HG03280 (cell line): Measurements from ENCODE around the gene CPSF4L.

Experiments used
- ATAC-seq: cut with Tn5 transposase; IDR thresholded peaks from one replicate; pipeline ENCODE4 v1.9.1; 2021; ENCODE audit warnings: mild to moderate bottlenecking, moderate library complexity; ENCODE audit not compliant: unreplicated experiment

The CPSF4L gene

DNA sequence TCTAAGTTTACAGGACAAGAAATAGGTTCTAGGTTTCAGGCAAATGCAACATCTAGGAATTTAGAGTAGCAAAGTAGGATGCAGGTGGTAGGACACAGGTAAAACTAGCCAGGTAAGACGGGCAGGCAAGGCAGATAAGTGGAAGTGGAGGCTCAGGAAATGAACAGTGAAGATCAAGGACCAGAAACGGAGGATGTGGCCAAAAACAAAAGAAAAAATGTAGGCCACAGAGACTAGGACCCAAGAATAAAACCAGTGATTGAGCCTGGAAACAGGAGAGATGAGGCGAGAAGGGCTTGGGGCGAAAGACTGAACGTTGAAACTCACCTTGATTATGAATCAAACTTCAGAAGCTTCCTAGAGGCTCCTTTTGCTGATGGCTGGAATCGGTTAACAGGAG, 24.0 kb downstream of the CPSF4L start:
- no peak for ATAC-seq

DNA sequence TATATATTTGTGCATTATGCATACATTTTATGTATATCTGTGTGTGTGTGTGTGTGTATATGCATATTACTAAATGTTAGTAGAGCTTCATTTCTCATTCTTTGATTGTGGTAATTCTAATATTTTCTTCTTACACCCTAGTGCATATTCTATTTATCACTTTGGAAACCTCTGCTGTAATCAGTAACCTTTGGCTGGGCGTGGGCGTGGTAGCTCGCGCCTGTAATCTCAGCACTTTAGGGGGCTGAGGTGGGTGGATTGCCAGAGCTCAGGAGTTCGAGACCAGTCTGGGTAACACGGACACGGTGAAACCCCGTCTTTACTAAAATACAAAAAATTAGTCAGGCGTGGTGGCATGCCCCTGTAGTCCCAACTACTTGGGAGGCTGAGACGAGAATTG, 26.9 kb downstream of the CPSF4L start:
- ATAC-seq = no peak

DNA sequence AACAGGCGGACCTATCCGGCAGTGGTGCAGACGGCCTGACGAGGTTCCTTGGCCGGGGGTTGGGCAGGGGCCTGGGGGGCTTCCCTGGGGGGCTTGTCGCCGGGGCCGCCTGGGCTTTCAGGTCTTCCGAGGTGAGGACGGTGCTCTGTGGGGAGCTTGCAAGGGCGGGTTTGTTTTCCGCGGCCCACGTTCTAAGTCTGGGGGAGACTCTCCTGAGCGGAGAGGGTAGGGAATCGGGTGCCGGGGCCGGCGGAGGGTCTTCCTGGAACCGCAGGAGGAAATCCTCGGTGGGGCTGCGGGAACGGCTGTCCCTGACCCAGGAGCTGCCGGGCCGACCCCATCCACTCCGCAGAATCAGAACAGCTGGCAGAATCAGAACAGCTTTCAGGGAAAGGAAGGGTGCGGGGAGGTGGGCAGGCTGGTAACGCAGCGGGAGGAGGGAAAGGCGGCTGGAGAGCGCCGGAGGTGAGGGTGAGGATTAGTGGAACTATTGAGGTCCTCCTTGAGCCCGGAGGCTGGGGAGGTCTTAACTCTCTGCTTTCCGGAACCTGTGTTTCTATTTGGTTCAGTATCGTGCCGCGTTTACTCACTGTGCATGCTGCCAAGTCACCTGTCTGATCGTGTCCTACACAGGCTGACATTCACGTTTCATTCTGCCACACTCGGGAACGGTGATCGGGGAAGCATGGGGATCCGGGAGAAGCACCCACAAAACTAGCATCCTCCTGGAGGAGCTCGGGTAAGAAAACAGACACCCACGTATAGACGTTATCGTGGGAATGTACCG, 28.9 kb downstream of the CPSF4L start:
- ATAC-seq = peak; percentile 21

DNA sequence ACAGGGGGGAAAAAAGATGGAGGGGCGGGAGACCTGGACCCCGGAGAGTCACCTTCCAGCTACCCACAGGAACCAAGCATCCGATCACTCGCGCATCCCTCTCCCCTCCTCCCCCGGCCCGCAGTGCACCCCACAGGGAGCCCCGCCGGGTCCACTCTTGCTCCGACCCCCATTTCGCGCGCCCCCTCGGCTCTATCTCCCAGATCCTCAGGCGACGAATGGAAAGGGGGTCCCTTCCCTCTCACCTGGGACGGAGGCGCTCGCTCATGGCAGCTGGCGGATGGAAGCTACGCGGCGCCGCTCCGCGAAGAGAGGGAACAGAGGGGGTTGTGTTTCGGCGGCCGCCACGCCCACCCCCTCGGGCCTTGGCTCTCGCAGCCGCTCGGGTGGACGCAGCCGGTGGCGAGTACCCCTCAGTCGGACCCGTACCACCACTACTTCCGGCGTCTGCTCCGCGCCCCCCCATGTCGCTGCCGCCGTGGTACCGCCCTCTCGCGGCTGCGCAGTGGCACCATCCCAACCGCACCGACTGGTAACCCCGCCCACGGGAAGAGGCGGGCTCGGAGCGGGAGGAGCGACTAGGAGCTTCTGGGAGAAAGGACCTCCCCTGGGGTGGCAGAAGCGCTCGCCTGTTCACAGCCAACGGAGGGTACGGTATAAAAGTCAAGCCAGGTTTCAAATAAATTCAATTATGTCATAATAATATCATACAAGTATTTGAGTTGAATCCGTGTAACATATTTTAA, 29.7 kb downstream of the CPSF4L start:
- peak; percentile 84 for ATAC-seq

DNA sequence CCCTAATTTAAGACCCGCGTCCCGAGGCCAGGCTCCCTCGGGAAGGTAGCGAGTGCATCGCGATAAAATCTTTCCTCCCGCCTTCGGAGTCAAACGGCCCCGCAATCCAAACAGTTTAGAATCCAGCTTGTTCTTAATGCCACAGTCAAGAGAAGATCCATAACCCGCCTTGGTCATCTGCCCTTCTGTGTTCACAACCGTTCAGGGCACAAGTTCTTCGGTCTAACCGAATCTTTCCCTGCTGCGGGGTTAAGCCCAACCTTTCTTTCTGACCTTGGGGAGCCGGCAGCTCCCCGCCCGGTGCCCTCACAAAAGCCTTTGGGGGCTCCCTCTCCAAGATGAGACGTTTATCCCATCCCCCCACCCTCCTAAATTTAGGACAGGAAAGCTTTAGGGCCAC, 30.3 kb downstream of the CPSF4L start:
- ATAC-seq = no peak

DNA sequence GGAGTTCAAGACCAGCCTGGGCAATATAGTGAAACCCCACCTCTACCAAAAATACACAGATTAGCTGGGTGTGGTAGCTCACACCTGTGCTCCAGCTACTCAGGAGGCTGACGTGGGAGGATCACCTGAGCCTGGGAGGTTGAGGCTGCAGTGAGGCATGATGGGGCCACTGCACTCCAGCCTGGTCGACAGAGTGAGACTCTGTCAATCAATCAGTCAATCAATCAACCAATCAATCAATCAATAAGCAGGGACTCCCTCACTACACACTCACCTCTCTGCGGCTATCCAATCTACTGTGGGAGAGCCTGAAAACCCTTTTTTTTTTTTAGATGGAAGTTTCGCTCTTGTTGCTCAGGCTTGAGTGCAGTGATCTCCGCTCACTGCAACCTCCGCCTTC, 31.6 kb downstream of the CPSF4L start:
- ATAC-seq = no peak

DNA sequence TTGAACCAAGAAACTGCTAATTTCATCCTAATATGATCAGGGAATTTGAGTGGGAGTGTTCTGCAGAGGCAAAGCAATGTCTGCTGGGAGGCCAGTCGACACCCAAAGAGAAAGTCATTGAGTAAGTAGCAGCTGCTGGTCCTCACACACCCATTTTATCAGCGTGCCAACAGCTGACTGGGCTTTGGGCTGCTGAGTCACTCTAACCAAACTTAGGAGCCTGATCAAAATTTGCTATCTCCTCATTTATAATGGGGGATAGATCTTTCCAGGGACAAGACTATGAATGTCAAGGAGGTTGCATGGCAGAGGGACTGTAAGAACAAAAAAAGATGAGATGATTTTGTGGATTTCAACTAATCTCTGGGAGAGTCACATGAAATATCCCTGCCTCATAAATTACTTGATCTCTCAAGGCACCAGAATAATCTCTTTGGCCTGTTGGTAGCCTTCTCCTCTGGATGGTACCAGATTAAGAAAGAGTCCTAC, 32.9 kb downstream of the CPSF4L start:
- ATAC-seq = no peak

DNA sequence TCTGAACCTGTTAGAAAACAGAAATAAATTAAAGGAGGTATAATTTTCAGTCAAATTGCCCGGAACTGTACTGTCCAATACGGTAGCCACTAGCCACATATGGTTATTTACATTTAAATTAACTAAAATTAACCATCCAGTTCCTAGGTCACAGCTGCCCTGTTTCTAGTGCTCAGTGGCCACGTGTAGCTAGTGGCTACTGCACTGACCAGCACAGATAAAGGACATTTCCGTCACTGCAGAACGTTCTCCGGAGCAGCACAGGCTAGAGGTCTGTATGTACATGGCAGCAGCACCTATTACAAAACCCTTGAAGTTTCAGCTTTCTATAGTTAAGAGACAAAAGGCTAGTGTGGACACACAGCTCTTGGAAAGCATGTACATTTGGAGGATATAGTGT, 33.7 kb downstream of the CPSF4L start:
- no peak for ATAC-seq

DNA sequence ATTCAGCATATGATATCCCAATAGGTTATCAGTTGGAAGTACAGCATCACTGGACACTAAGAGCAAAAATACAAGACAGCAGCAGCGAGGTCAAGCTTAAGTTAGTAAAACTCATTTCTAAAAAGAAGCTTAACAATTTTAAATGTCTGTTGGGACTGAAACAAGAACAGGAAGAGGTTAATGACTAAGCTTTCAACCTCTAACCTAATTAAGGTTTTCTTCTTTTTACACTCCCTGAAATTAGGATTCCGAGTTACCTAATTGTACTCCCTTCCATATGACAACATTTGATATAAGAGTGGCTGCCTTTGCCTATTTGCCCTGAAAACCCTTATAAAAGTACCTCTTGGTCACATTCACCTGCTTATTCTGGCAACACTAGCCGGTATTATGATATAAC, 34.3 kb downstream of the CPSF4L start:
- ATAC-seq = no peak

DNA sequence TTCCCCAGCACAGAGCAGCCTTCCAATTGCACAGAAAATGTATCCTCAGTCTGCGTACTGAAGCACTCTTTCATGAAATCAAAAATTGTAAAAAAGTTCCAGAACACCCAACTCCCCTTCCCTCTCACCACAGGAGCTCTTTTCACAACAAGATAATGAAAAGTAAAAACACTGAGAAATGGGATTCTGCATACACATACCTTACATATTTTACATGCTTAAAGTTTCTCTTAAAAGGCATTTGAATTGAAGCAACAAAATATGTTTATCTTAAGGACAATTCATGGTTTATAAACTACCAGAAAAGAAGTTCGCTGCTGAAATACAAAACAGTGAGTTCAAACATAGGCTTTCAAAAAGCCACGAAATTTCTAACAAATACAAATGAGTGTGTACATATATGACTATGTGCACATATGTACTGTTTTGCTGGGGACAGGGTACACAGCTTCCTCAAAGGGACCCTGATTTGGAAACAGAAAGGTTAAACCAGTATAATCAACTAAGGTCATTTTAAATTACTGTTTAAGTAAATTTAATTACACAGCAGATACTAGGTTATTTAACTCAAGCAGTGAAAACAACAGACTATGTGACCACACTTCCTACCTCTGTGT, 35.0 kb downstream of the CPSF4L start:
- no peak for ATAC-seq

DNA sequence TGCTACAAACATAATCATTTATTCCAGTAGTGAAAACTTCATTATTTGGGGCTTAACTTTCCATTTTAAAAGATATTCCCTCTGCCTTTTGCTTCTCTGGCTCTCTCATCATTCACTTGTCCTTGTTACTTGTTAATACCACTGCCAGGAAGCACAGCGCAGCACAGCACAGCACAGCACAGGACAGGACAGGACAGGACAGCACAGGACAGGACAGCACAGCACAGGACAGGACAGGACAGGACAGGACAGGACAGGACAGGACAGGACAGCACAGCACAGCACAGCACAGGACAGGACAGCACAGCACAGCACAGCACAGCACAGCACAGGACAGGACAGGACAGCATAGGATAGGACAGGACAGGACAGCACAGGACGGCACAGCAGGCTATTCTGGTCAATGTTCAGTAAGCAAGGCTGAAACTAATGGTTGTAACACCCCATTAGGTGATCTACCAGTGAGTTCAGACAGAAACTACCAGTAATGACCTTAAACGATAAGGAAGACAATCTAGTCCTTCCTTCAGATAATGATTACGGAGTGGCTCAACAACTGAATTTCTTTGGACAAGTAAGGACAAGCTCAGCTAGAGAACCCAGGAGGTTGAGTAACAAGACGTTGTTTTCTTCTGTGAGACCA, 36.9 kb downstream of the CPSF4L start:
- ATAC-seq = no peak

DNA sequence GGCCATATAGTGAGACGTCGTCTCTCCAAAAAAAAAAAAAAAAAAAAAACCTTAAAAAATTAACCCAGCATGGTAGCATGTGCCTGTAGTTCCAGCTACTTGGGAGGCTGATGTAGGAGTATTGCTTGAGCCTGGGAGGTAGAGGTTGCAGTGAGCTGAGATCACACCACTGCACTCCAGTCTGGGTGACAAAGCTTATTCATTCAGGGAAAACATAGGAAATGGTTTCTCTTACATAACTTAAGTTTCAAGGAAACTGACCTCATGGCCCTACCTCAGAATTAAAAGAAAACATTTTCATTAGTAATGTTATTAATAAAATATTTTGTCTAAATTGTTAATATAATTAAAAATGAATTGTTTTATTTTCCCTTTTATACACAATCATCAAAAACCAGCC, 37.4 kb downstream of the CPSF4L start:
- no peak for ATAC-seq

DNA sequence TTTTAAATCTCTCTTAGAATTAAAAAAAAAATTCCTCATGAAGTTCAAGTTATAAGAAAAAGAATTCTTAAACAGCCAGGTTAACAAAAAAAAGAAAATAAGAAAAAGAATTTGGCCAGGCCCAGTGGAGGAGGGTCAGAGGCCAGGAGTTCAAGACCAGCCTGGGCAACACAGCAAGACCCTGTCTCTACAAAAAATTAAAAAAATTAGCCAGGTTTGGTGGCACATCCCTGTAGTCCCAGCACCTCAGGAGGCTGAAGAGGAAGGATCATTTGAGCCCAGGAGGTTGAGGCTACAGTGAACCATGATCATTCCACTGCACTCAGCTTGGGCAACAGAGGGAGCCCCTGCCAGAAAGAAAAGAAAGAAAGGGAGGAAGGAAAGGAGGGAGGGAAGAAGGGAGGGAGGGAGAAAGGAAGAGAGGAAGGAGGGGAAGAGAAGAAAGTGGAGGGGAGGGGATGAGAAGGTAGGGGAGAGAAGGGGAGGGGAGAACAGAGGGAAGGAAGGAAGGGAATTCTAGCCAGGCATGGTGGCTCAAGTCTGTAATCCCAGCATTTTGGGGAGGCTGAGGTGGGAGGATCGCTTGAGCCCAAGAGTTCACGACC, 38.0 kb downstream of the CPSF4L start:
- no peak for ATAC-seq

DNA sequence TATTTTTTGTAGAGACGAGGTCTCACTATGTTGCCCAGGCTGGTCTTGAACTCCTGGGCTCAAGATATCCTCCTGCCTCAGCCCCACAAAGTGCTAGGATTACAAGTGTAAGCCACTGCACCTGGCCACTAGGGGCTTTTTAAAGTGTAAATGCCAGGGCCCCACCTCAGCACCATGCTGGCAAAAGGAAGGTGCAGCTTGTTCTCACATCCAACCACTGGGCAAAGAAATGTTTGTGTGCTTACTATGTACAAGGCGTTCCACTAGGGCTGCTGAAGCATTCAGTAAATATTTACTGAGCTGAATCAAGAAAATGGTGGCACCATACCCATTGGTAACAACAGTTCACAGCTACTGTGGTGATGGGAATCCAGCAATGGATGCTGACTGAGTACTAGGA, 46.2 kb downstream of the CPSF4L start:
- no peak for ATAC-seq

DNA sequence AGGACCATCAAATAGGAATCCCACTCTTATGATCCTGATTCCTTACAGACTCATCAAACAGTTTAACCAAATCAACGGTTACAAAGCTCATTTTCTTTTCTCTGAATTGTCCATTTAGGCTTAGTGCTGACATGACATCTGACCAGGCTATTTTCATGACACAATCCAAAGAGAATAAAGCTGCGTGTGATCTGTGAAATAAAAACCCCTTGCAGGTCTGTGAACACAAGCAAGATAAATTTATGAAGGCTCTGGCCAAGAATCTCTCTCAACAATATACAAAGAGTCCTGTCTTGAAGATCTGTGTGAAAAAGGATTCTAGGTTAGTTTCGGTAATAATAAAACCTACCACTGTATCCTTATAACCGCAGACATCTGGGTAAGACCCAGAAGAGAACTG, 46.8 kb downstream of the CPSF4L start:
- no peak for ATAC-seq

DNA sequence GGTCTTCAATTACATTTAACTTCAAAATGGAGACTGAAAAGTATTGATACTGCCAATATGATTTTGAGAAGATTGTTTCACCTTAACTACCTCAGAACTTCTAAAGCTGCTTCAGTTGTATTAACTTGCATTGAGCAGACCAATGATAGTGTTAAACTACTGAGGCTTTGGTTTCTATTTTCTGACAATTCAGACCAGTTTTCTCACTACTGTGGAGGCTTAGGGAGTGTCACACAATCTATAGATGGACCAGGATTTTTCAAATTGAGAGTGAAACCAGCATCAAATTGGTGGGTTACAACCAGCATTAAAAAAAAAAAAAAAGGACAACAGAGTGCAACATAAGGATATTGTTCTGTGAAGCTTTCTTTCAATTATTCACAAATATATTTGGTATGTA, 47.7 kb downstream of the CPSF4L start:
- ATAC-seq = no peak

DNA sequence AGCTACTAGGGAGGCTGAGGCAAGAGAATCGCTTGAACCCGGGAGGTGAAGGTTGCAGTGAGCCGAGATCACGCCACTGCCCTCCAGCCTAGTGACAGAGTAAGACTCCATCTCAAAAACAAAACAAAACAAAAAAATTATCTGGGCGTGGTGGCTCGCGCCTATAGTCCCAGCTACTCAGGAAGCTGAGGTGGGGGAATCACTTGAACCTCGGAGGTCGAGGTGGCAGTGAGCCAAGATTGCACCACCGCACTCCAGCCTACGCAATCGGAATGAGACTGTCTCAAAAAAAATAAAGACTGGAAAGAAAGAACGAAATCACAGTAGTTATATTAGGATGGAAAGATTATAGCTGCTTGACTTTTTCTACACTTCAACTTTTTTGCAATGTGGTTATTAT, 49.9 kb downstream of the CPSF4L start:
- ATAC-seq = no peak

DNA sequence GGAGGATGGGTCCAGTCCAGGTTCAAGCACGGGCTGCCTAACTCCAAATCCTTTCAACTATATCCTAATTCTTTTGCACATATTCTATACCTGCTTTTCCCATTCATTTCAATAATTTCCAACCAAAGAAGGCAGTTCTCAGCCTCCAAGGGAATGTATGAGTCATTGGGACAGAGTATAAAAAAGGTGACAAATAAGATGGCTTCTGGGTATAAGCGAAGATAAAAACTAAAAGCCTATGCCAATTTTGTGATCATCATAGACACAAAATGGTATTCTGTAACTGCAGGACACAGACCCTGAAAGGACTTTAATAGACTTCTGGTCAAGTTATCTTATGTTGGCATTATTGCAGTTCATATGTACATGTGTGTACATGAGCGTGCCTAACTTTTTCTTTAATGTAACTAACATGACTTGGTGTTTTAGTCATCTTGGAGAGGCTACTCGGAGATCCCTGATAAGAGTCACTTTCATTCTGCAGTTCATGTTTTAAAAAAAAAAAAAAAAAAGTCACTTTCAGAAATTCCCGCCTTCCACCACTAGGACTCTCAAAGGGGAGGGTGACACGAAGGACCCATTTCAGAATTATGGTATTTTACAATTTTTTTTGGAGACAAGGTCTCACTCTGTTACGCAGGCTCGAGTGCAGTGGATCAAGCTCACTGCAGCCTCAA, 51.5 kb downstream of the CPSF4L start:
- ATAC-seq = no peak

DNA sequence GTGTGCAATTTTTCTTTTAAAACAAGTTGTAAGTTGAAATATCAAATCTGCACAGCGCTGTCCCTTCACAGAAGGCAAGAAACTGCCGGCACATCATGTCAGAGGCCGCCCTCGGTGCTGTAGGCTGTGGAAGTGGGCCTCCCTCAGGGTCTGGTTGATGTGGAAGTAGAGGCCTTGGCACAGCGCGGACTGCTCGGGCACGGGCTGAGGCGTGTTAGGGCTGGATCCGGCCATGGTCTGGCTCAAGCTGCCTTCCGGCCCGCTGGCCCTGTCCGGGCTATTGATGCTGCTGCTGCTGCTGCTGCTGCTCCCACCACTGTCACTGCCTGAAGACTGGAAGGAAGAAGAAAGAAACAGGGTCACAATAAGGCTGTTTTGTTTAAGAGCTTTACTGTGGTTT, 52.2 kb downstream of the CPSF4L start:
- no peak for ATAC-seq

DNA sequence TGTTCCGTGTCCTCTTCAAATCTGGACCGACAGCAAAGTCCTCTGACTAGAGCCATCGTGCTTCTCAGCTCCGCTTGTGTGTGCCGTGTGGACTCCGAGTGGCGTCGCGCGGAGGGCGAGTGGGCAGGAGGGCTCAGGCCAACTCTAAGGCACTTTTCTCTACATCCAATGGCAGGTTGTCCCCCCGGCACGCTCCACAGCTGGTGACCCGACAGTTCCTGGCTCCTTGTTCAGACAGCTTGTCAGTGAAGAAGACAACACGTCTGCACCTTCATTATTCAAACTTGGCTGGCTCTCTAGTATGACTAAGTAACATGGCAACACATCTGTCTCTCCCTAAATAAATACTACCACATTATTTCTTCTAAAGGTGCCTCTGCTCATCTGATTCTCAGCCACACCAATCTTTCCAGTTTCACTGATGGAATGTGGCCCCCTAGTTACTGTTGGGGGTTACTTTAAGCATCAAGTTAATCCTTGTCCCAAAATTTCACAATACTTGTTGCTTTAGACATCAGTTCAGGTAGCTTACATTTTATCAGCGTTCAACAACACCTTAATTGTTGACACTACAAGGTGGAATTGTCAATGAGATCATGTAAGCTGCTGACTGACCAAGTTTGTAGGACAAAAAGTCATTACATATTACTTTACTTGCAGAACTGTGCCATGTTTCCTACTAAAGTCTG, 53.4 kb downstream of the CPSF4L start:
- ATAC-seq = no peak
